B cell (primary cell): Measurements from ENCODE around the gene BACE1-AS. TPM values are rescaled to one million over a fixed set of nuclear protein-coding genes. Genes with fewer than 3 reads are reported as not detected.

Experiments
- ATAC-seq: fragments of 200-7000 bp; cut with Tn5 transposase; one replicate; pipeline ENCODE4 v1.10.0; 2021; ENCODE audit warnings: low read depth, mild to moderate bottlenecking, moderate number of reproducible peaks, moderate library complexity
- CTCF ChIA-PET: fragments of 350-600 bp; sonication (Branson Sonifier 250); formaldehyde crosslinking; loops from one replicate; lab custom pipeline; 2021; ENCODE audit warnings: antibody characterized with exemption, inconsistent platforms; lab: Charles Lee
- POLR2A ChIA-PET: fragments of 350-600 bp; sonication (Branson Sonifier 250); formaldehyde crosslinking; loops from one replicate; lab custom pipeline; 2021; ENCODE audit warnings: antibody characterized with exemption; lab: Charles Lee
- DNase-seq: peaks from one replicate; pipeline ENCODE4 v3.0.0; 2013
- H2AFZ ChIP-seq: 2 replicates; pipeline ENCODE4 v1.6.1; 2012; ENCODE audit warnings: mild to moderate bottlenecking, low read depth, low read length; ENCODE audit not compliant: insufficient read depth, poor library complexity, severe bottlenecking
- H3K27ac ChIP-seq, 2 donors: 1 replicate in 1 of 2; 2 replicates in 1 of 2; pipeline ENCODE4 v1.5.1; 2012 to 2013; ENCODE audit warnings: low read length in 2 of 2, mild to moderate bottlenecking in 2 of 2, moderate library complexity in 1 of 2
- H3K27me3 ChIP-seq, 4 experiments: fragments of 200-600 bp in 1 of 4; sonication (generic) in 1 of 4; replicated peaks in 1 of 4; 1 replicate in 2 of 4; 2 replicates in 2 of 4; pipeline versions ENCODE4 v1.6.1 to v1.7.0; 2013 to 2016; ENCODE audit warnings: low read length in 3 of 4, mild to moderate bottlenecking in 2 of 4, mixed read lengths in 1 of 4, moderate library complexity in 1 of 4; ENCODE audit not compliant: insufficient read depth in 4 of 4, control insufficient read depth in 3 of 4; ENCODE audit errors: control extremely low read depth in 1 of 4
- H3K36me3 ChIP-seq, 2 experiments: replicated peaks in 1 of 2; 1 replicate in 1 of 2; 2 replicates in 1 of 2; pipeline versions ENCODE4 v1.6.1 to v1.7.1; 2013; ENCODE audit warnings: low read length in 1 of 2; ENCODE audit not compliant: insufficient read depth in 2 of 2, control insufficient read depth in 1 of 2; ENCODE audit errors: control extremely low read depth in 1 of 2, extremely low read depth in 1 of 2
- H3K4me1 ChIP-seq, 2 donors: fragments of 200-600 bp in 1 of 2; sonication (generic) in 1 of 2; 1 replicate in 1 of 2; 2 replicates in 1 of 2; pipeline versions ENCODE4 v1.5.1 to v1.6.1; 2013 to 2017; ENCODE audit warnings: low read length in 2 of 2; ENCODE audit not compliant: control insufficient read depth in 2 of 2, insufficient read depth in 2 of 2
- H3K4me2 ChIP-seq: replicated peaks from 2 replicates; pipeline ENCODE3; 2012; ENCODE audit warnings: mild to moderate bottlenecking, low read depth, low read length; ENCODE audit not compliant: poor library complexity, severe bottlenecking
- H3K4me3 ChIP-seq, 5 experiments: fragments of 200-600 bp in 1 of 5; sonication (generic) in 1 of 5; 1 replicate in 3 of 5; 2 replicates in 2 of 5; pipeline versions ENCODE4 v1.5.1 to v1.7.0; 2011 to 2016; ENCODE audit warnings: low read length in 4 of 5, mild to moderate bottlenecking in 4 of 5, low read depth in 2 of 5, control low read depth in 1 of 5, moderate library complexity in 1 of 5; ENCODE audit not compliant: insufficient read depth in 1 of 5; ENCODE audit errors: control extremely low read depth in 1 of 5, extremely low read depth in 1 of 5
- H3K79me2 ChIP-seq: fragments of 200-600 bp; sonication (generic); one replicate; pipeline ENCODE4 v1.6.0; 2016; ENCODE audit warnings: low read length; ENCODE audit not compliant: control insufficient read depth, insufficient read depth
- H3K9ac ChIP-seq: fragments of 200-600 bp; sonication (generic); 2 replicates; pipeline ENCODE4 v1.6.1; 2017; ENCODE audit warnings: mild to moderate bottlenecking, low read length, moderate library complexity
- H3K9me3 ChIP-seq, 3 donors: one replicate each; pipeline versions ENCODE4 v1.6.1 to v1.7.1; 2013; ENCODE audit warnings: low read length in 2 of 3; ENCODE audit not compliant: control insufficient read depth in 2 of 3, insufficient read depth in 1 of 3; ENCODE audit errors: control extremely low read depth in 1 of 3
- H4K20me1 ChIP-seq: 2 replicates; pipeline ENCODE4 v1.6.0; 2012; ENCODE audit warnings: mild to moderate bottlenecking, low read length; ENCODE audit not compliant: insufficient read depth, control insufficient read depth, poor library complexity, severe bottlenecking
- H3K27ac Mint-ChIP-seq: one replicate; pipeline ENCODE4 v1.8.0; 2021; ENCODE audit warnings: mixed read lengths
- H3K27me3 Mint-ChIP-seq: one replicate; pipeline ENCODE4 v1.8.0; 2021; ENCODE audit warnings: mixed read lengths
- H3K4me1 Mint-ChIP-seq: one replicate; pipeline ENCODE4 v1.8.0; 2021; ENCODE audit warnings: mixed read lengths
- H3K4me3 Mint-ChIP-seq: one replicate; pipeline ENCODE4 v1.8.0; 2021; ENCODE audit warnings: mixed read lengths
- H3K9me3 Mint-ChIP-seq: one replicate; pipeline ENCODE4 v1.8.0; 2022; ENCODE audit warnings: mixed read lengths; ENCODE audit not compliant: insufficient read depth
- EZH2 ChIP-seq: IDR thresholded peaks from 2 replicates; pipeline ENCODE4 v1.6.1; 2012; ENCODE audit warnings: borderline replicate concordance, low read depth, mild to moderate bottlenecking, moderate library complexity, low read length; ENCODE audit not compliant: insufficient read depth, poor library complexity, severe bottlenecking
- WGBS: methylation state at CpG from one replicate; pipeline ENCODE4 v1.1.5; 2013; ENCODE audit warnings: missing lambda C conversion rate; ENCODE audit not compliant: insufficient coverage; 5-methylcytosine and 5-hydroxymethylcytosine counted together
- intact Hi-C: fragments of 100-400 bp; cut with micrococcal nuclease; formaldehyde crosslinking; loops from one replicate; pipeline ENCODE4 v1.10.0; 2022
- polyA plus RNA-seq: library from polyadenylated mRNA; depleted of rRNA; stranded (reverse); fragments of >200 nt; gene quantifications from 2 replicates; pipeline ENCODE4 v1.2.3, GENCODE V29; 2012
- total RNA-seq, 2 donors: library from RNA; stranded (reverse); fragments of 120-200 nt in 1 of 2; gene quantifications; 1 replicate in 1 of 2; 2 replicates in 1 of 2; pipeline versions ENCODE4 v1.2.3 to v1.2.4, GENCODE V29; 2013 to 2022
- TF ChIP-seq, protein P1 (sequence below): fragments of 200-600 bp; IDR thresholded peaks from one replicate; pipeline ENCODE4 v1.8.0; 2022; ENCODE audit warnings: antibody characterized with exemption, mild to moderate bottlenecking

BACE1-AS gene
- total and polyA plus RNA-seq, 2 donors (not counting 1 experiment from before 2014, with no cell fraction given): 3.5 to 11.2 TPM

GRCh38 chr11:117279711-117280376, 11.3 kb upstream of the BACE1-AS start:
- ATAC-seq (no peak), DNase-seq (no peak)
- ChIA-PET CTCF (no interaction called here), POLR2A (no interaction called here)
- H2AFZ ChIP-seq: no peak overlapping the region
- H3K27me3 ChIP-seq: no peaks in the 10 kb centered on the region
- TF ChIP-seq, protein P1, sequence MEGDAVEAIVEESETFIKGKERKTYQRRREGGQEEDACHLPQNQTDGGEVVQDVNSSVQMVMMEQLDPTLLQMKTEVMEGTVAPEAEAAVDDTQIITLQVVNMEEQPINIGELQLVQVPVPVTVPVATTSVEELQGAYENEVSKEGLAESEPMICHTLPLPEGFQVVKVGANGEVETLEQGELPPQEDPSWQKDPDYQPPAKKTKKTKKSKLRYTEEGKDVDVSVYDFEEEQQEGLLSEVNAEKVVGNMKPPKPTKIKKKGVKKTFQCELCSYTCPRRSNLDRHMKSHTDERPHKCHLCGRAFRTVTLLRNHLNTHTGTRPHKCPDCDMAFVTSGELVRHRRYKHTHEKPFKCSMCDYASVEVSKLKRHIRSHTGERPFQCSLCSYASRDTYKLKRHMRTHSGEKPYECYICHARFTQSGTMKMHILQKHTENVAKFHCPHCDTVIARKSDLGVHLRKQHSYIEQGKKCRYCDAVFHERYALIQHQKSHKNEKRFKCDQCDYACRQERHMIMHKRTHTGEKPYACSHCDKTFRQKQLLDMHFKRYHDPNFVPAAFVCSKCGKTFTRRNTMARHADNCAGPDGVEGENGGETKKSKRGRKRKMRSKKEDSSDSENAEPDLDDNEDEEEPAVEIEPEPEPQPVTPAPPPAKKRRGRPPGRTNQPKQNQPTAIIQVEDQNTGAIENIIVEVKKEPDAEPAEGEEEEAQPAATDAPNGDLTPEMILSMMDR: no peak
- no peak for TF ChIP-seq EZH2
- H3K4me1 ChIP-seq: no peaks in the 10 kb centered on the region
- H4K20me1 ChIP-seq: no peaks in the 10 kb centered on the region
- no peaks in the 10 kb centered on the region for H3K9me3 Mint-ChIP-seq
- 96% methylated on average over 2 of the region's 4 CpGs for WGBS
- H3K27ac Mint-ChIP-seq: no peak overlapping the region
- intact Hi-C loops: no loop called here
- H3K79me2 ChIP-seq: no peaks in the 10 kb centered on the region
- H3K4me1 Mint-ChIP-seq: peaks cover 1% of the 10 kb centered on the region
- H3K9ac ChIP-seq: no peak overlapping the region
- H3K27me3 Mint-ChIP-seq: no peaks in the 10 kb centered on the region
- no peak overlapping the region for H3K4me3 Mint-ChIP-seq
- H3K36me3 ChIP-seq: peaks cover 0 to 46% of the 10 kb centered on the region in 2 experiments
- no peak overlapping the region for H3K4me2 ChIP-seq
- no peak overlapping the region for H3K27ac ChIP-seq
- H3K9me3 ChIP-seq: no peaks in the 10 kb centered on the region
- H3K4me3 ChIP-seq: no peak overlapping the region

DNA sequence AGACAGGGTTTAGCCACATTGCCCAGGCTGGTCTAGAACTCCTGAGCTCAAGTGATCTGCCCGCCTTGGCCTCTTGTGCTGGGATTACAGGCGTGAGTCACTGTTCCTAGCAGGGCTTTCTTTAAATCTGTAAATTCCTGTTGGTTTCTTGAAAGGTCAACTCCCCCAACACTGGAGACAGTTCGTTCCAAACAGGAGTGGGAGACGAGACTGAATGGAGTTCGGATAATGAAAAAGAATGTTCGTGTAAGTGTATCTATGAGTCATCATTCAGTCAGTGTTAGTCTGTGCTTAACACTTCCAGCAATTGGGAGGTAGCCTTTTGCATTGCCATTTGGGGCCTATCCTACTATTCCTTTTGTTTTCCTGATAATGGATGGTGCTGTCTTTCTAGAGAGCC, 10.0 kb upstream of the BACE1-AS start:
- H3K27me3 ChIP-seq: no peaks in the 10 kb centered on the region
- no peak overlapping the region for H3K4me2 ChIP-seq
- intact Hi-C loops: no loop called here
- H3K4me1 ChIP-seq: no peaks in the 10 kb centered on the region
- ChIA-PET POLR2A (interaction anchor here (0.6 kb wide), 1 partner anchor 142 kb away, joined by 3 read pairs; no protein-coding TSS in a partner anchor), CTCF (no interaction called here)
- H3K79me2 ChIP-seq: no peaks in the 10 kb centered on the region
- H4K20me1 ChIP-seq: no peaks in the 10 kb centered on the region
- no peak overlapping the region for H3K4me3 ChIP-seq
- no peaks in the 10 kb centered on the region for H3K4me1 Mint-ChIP-seq
- no peak overlapping the region for H3K27ac ChIP-seq
- TF ChIP-seq EZH2: no peak
- TF ChIP-seq, protein P1: no peak
- H3K27ac Mint-ChIP-seq: no peak overlapping the region
- H3K36me3 ChIP-seq: peaks cover 0 to 52% of the 10 kb centered on the region in 2 experiments
- WGBS: 98% methylated on average over 4 of the region's 6 CpGs
- no peak overlapping the region for H3K9ac ChIP-seq
- ATAC-seq: no peak
- no peaks in the 10 kb centered on the region for H3K9me3 Mint-ChIP-seq
- no peak overlapping the region for H2AFZ ChIP-seq
- H3K9me3 ChIP-seq: no peaks in the 10 kb centered on the region
- no peaks in the 10 kb centered on the region for H3K27me3 Mint-ChIP-seq
- DNase-seq: no peak
- no peak overlapping the region for H3K4me3 Mint-ChIP-seq
